Erythroblast (primary cell): ENCODE data around the gene ARHGEF38.

Experiments used
- GATA1 ChIP-seq: IDR thresholded peaks from 2 replicates; pipeline ENCODE4 v1.6.1; 2011; ENCODE audit warnings: low read depth, mild to moderate bottlenecking, control low read depth, low read length, moderate library complexity
- POLR2A ChIP-seq: IDR thresholded peaks from 2 replicates; pipeline ENCODE4 v1.6.1; 2011; ENCODE audit warnings: mild to moderate bottlenecking, low read length

DNA sequence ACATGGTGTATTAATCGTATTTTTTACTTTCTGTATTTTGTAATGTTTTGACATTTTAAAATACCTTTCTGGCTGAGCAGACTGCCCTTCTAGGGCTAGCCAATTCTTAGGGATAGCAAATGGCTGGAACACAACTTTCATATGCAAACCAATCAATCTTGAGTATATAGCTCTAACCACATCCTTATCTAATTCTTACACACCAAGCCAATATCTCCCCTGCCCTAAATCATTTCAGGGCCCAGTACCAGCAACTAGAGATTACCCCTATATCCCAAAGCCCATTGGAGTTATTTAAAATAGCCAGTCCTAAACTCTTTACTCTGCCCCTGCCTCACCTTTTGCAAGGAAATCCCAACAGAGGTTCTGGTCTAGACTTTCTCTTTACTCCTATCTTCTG is 97.8 kb downstream of the ARHGEF38 start:
- TF ChIP-seq POLR2A: no peak
- no peak for TF ChIP-seq GATA1
